HG03139 (cell line): Measurements from ENCODE around the gene MTHFD2L.
"Not testable (repeated sequence)": the region's sequence is repeated elsewhere in the genome, so short reads cannot be mapped to it uniquely, and the experiment has no call there.

Source experiments
- ATAC-seq: cut with Tn5 transposase; IDR thresholded peaks from one replicate; pipeline ENCODE4 v1.9.1; 2021; ENCODE audit not compliant: unreplicated experiment

MTHFD2L gene

DNA sequence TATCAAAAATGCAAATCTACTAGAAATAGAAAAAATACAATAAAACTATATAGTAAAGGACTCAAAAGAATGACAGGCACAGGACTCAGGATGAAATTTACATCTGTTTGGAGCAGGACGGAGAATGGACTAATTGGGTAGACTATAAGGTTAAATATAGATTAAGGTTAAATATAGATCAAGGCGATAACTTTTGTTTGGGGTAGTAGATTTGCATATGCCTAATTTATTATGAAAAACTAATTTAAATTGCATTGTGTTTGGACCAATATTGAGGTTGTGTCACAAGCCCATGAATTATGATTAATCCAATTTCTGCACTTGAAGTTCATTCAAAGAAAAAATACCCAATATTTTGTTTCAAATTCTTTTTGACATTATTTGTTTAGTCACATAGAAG, 31.0 kb downstream of the MTHFD2L start:
- no peak for ATAC-seq

DNA sequence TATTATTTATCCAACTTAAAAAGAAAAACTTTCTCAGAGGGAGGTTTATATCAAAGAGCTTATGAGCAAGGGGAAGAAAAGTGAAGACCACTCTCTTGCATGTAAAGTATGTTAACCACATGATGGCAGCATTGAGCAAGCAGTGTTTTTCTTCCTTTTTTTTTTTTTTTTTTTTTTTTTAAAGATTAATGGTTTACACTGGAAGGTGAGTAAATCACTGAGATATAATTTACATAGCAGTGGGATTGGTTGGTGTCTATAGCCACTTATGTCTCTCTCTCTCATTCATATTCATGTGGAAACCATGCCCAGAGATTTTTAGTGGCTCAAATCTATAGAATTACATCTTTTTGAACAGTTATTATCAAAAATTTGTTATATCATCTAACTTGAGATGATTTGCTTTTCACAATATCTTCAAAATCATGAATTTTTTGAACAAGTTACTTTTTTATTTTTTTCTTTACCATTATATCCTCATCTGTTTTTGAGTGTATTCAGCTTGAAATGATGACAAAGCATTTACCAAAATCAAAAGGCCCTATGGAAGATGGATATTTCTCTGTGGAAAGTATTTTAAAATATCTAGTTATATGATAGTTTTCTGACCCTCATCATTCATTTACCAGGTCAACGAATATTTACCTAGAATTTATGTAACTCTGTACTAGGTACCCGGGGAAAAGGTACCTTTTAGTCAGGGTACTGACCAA, 31.6 kb downstream of the MTHFD2L start:
- no peak for ATAC-seq

DNA sequence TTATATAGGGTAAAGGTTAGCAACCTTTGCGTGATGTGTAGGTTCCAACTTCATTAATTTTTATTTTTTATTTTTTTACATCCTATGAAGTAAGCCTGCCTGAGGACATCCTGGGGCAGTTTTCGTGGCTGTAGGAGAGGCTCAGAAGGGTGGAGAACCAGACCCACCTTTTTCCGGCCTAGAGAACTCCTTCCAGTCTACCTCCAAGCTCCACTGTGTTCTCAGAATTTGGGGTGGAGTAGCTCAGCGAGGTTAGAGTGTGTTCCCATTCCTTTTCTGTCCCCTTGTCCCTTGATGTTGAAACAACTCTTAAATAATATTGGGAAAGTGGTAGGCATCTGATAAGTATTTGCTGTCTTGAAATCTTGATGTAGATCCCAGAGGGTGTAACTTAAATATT, 32.4 kb downstream of the MTHFD2L start:
- ATAC-seq, result no peak

DNA sequence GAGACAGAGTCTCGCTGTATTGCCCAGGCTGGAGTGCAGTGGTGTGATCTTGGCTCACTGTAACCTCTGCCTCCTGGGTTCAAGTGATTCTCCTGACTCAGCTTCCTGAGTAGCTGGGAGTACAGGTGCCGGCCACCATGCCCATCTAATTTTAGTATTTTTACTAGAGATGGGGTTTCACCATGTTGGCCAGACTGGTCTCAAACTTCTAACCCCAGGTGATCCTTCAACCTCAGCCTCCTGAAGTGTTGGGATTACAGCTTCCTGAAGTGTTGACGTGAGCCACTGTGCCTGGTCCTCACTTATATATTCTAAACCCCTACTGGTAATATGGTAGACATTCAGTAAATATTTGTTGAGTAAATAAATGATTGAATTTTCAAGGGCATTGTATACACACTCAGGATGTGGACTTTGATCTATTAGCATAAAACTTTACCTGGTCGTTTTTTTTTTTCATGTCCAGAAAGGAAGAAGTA, 33.0 kb downstream of the MTHFD2L start:
- ATAC-seq, result no peak

DNA sequence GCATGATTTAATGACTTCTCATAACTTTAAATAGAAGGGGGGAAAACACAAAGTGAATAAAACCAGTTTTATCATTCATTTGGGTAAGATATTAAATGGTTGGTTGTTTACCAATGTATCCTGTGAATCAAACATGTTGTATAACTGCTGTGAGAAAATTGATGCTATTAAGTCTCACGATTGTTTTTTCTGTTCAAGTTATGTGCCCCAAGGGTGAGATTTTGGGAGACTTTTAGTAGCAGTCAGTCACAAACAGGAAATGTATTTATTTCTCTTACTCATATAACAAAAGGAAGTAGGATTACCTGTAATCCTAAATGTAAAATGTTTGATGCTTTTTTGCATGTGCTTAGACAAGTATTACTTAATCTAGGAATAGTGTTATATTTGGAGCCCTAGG, 39.2 kb downstream of the MTHFD2L start:
- ATAC-seq, result no peak

DNA sequence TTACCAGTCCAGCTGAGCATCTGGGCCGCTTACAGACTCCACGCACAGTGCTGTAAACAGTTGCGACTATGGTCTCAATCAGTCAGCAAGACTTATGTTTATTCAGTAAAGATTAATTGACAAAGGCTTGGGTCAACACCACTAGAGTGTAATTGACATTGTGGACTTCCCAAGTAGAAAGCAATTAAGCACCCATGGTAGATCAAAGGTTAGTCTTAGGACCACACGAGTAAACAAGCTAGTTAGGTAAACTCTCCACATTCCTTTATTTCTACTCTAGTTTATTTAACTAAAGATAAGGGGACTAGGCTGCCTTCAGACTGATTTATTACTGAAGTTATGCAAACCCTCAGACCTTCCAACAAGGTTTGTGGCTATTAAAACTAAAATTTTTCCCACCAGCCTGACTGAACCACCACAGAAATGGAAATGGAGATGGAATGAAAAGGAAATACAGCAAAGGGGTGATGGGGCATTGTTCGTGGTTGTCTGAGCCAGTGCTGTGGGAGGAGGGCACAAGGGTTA, 44.2 kb downstream of the MTHFD2L start:
- no peak for ATAC-seq

DNA sequence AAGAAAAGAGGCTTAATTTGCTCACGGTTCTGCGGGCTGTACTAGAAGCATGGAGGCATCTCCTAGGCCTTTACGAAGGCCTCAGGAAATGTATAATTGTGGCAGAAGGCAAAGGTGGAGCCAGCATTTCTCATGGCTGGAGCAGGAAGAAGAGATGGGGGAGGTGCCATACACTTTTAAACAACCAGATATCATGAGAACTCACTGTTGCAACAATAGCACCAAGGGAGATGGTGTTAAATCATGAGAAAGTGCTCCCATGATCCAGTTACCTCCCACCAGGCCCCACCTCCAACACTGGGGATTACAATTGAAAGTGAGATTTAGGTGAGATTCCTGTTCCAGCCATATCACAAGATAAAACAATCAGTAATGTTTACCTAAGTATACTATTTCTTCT, 45.5 kb downstream of the MTHFD2L start:
- no peak for ATAC-seq

DNA sequence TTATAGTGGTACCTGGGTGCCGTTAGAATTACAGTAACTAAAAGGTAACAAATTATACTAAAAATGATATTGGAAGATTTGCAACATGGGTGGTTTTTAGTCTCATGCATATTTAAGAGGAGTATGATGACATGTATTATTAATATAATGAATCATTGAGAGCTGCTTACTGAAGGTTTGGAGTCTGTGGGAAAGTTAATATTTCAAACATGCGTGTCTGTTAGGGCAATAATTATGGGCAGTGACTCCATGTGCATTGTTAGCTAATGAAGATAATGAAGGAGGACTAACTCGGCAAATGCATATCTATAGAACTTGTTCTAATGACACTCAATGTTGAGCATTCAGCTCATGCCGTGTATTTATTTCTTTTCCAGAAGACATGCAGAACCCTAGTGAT, 47.1 kb downstream of the MTHFD2L start:
- ATAC-seq, result no peak

DNA sequence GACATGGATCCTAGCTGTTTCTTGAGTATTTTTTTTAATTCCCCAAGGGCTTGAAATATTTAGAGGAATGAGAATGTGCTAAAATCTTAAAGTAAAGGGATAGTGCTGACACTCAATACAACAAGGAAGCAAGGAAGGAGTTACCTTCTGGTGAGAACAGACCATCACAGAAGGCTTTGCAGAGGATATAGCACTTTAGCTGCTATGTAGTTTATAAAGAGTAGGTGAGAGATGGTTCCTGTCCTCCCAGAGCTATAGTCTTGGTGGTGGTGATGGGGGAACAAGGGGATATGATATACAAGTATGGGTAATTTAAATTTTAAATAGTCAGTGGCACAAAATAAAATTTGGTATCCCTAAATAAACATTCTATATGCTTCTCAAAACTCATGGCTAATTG, 47.6 kb downstream of the MTHFD2L start:
- ATAC-seq, result no peak

DNA sequence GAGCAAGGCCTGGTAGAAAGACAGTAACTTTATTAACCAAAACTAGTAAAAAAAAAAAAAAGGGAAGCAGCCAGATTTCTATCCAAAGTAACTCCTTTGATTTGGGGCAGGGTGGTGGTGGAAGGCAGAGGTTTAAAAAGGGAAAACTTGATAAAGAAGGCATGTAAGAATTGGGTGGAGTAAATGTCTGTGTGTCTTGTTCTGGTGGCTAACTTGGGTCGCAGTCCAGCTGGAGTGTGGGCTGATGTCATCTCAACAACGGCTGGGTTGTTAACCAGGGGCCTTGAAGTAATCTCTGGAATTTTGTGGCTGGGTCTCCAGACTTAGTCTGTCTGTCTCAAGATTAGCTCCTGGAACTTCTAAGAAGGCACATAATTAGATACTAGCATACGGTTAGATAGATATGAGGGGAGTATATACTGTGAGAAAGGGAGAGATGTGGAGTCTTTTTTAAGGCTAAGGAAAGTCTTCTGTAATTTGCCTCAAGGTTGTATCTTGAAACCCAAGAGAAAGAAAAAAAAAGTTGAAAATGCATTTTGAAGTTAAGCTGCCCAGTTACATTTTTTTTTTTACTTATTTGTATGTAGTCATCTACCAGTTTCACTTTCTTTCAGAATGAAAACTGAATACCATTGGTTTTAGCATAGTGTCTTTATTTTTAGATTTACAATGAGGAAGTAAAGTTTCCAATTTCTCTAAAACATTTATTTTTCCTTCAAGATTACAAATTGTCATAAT, 48.3 kb downstream of the MTHFD2L start:
- ATAC-seq, result peak; percentile 76

DNA sequence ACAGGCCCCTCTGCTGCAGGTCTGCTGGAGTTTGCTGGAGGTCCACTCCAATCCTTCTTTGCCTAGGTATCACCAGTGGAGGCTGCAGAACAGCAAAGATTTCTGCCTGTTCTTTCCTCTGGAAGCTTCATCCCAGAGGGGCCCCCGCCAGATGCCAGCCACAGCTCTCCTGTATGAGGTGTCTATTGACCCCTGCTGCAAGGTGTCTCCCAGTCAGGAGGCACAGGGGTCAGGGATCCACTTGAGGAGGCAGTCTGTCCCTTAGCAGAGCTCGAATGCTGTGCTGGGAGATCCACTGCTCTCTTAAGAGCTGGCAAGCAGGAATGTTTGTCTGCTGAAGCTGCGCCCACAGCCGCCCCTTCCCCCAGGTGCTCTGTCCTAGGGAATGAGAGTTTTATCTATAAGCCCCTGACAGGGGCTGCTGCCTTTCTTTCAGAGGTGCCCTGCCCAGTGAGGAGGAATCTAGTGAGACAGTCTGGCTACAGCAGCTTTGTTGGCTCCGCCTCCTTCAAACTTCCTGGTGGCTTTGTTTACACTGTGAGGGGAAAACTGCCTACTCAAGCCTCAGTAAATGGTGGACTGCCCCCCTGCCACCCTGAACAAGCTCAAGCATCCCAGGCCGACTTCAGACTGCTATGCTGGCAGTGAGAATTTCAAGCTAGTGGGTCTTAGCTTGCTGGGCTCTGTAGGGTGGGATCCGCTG, 56.7 kb downstream of the MTHFD2L start:
- not testable (repeated sequence) for ATAC-seq

DNA sequence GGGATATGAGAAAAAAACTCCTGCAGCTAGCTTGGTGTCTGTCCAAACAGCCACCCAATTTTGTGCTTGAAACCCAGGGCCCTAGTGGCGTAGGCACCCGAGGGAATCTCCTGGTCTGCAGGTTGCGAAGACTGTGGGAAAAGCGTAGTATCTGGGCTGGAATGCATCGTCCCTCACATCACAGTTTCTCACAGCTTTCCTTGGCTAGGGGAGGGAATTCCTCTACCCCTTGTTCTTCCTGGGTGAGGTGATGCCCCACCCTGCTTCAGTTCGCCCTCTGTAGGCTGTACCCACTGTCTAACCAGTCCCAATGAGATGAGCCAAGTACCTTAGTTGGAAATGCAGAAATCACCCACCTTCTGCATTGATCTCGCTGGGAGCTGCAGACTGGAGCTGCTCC, 57.3 kb downstream of the MTHFD2L start:
- ATAC-seq, result not testable (repeated sequence)

DNA sequence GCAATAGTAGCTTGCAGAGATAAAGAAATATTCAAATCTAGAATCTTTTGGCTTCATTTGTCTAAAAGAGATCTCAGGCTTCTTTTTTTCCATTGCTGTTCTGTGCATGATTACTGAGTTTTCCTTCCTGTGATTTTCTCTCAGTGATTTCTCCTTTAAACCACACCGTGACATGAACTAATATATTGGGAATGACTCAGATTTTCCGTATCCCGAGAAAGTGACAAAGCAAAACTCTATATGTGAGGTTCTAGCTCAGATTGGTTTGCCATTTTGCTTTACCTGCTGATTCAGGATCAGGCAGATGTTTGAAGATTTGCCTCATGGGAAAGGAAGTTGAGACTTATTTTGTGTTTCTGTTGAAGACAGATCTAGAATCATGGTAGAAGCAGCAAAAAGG, 59.4 kb downstream of the MTHFD2L start:
- ATAC-seq, result no peak

DNA sequence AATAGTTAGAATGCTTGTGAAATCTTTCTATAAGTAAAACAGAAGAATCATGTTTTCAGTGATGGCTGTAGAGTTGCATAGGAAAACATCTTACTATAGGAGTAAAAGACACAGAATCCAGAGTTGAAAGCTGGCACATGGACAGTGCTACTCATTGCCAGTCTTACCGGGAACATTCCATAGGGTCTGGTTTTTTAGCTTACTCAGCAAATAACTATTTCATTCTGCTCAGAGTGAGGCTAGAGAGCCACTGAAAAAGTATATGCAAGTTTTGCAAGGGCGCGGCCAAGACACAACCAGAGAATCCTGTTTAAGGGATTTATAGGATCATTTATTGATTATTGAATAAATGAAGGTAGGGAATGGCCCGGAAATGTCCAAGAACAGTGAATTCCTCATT, 60.3 kb downstream of the MTHFD2L start:
- ATAC-seq, result no peak

DNA sequence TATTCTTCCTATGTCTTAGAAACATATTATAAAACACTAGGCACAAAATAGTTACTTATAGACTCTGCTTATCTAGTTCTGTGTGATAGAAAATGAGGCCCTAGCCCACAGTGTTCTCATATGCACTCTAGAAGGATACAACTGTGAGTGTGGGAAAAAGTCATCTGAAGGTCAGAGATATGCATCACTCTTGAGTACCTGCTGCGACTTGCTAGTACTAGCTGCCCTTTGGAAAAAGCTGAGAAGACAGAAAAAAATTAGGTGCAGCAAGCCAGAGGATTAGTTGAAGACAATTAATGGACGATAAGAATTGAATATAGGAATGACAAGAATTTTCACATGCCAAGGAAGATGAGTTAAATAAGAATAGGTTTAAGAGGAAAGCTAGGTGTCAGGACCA, 61.3 kb downstream of the MTHFD2L start:
- ATAC-seq, result no peak

DNA sequence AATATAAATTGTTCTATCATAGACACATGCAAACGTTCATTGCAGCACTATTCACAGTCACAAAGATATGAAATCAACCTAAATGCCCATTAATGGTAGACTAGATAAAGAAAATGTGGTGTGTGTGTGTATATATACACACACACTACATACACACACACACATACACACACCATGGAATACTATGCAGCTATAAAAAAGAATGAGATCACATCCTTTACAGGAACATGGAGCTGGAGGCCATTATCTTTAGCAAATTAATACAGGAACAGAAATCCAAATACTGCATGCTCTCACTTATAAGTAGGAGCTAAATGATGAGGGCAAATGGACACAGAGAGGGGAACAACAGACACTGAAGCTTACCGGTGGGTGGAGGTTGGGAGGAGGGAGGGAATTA, 65.2 kb downstream of the MTHFD2L start:
- ATAC-seq, result no peak

DNA sequence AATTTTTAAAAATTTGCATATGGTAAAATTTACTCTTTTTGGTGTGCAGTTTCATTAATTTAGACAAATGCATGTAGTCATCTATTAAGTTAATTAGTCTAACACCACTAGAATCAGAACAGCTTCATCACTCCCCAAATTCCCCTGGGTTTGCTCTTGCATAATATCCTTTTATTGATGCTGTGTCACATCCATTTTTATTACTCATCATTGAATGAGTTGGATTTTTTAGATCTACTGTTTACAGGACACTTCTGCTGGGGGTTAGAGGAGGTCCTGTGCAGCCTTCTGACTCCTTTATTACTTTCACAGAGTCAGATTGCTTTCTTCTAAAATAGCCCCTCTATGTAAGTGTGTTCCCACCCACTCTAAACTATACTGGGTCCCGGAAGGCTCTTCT, 65.9 kb downstream of the MTHFD2L start:
- no peak for ATAC-seq

DNA sequence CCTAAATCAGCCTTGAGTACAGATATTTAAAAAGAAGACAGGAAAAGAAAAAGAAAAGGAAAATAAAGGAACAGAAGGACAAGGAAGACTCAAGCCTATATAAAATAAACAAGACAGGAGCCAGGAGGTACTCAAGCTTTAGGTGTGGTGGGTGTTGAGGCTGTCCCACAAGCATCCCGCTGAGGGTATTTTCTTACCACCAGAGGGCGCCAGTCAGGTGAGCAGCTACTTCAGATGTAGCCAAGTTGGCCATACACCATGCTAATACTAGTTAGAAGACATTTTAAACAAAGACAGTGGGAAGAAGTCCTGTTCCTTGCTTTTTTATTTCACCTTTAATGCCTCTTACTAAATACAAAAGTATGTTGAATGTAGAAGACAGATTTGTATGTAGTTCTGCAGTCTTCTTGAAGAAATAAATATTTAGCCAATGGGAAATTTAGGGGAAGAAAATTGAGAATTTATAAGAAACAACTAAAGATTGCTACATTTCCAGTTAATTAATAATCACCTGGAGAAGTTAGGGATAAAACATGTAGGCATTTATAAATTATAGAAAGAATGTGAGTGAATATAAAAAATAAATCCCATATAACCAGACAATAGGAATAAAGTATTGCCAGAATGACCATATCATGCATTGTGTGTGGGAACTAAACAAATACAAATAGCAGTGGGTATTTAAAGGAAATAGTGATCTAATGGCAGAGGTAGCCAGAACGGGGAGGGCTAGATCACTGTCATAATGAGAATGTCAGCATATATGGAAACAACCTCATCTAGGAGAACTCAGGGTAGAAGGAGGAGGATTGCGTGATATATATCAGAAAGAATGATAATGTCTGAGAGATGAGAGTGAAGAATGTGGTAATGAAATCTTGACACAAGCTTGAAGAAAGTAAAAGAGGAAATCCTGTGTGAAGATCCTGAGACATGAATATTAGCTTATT, 71.0 kb downstream of the MTHFD2L start:
- ATAC-seq, result peak; percentile 73

DNA sequence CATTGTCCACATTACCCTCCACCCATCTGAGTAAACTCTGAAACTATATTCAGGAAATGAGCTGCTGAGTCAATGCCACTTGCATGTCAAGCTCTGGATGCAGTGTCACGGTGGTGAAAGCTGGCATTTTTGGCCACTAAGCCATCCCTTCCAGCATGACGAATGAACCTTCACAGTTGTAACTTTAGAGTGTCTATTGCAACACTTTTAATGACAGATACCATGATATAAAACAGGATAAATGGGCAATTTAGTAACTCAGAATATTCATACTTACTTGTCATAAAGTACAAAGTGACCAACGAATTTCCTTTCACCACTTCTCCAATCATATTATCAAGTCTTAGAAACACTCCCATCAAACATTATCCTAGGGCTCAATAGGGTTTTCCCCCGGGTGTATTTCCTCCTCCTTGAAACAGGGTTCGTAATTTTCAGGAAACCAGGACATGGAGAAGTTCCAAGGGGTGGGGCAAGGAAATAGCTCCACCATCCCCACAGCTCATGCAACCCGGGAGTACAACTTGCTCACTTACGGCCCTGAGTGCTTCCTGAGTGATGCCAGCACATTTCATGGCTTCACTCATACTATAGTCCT, 73.1 kb downstream of the MTHFD2L start:
- no peak for ATAC-seq

DNA sequence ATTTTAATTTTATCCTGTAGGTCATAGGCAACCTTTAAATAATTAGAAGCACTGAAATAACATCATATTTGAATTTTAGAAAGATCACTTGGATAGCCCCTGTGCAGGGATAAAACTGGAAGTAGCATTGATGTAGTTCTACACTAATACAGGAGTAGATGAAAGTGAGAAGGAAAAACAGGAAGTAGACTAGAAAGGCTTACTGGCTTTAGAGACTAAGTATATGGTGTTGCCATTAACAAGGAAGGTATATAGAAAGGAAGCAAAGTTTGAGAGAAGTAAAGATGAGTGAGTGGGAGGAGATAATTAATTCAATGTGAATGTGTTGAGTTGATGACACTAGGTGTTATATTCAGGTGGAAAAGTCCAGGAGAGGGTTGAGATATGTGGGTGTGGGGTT, 77.2 kb downstream of the MTHFD2L start:
- ATAC-seq, result no peak
